HCT116 (cell line): ENCODE measurements around the gene ATAD3A. TPM values are rescaled to one million over a fixed set of nuclear protein-coding genes. Genes with fewer than 3 reads are reported as not detected.
A peak's percentile ranks its signal among the peaks of the same experiment; 100 is the strongest.

ENCODE experiments used
- ATAC-seq: fragments of 200-7000 bp; cut with Tn5 transposase; 2 replicates; pipeline ENCODE4 v1.9.1; 2020; ENCODE audit warnings: mild to moderate bottlenecking, moderate library complexity
- BruUV-seq: library from RNA; stranded (reverse); fragments of 400-500 nt; replicated peaks from 2 replicates; lab custom pipeline; 2021; lab: Mats Ljungman, UMichigan
- CTCF ChIA-PET: fragments of 300-600 bp; sonication (Branson Sonifier 250); formaldehyde crosslinking; loops from one replicate; lab custom pipeline; 2021; ENCODE audit warnings: antibody characterized with exemption; lab: Charles Lee
- POLR2A ChIA-PET: fragments of 300-600, 350-600 bp; sonication (Branson Sonifier 250); formaldehyde crosslinking; loops from one replicate; lab custom pipeline; 2021; ENCODE audit warnings: antibody characterized with exemption; lab: Charles Lee
- RAD21 ChIA-PET, 2 experiments: fragments of 300-600 bp; sonication (Branson Sonifier 250); formaldehyde crosslinking; loops; one replicate each; lab custom pipeline; 2023; ENCODE audit warnings: low total read pairs in 2 of 2; ENCODE audit not compliant: uncharacterized antibody in 2 of 2, unreplicated experiment in 2 of 2, low non-redundant PET in 1 of 2; lab: Charles Lee
- DNase-seq: peaks from one replicate; pipeline ENCODE4 v3.0.0-alpha.2; 2010; ENCODE audit warnings: low read depth, low spot score
- H2AFZ ChIP-seq: fragments of 200-600 bp; shearing (Covaris generic), sonication (generic); 2 replicates; pipeline ENCODE4 v1.6.1; 2017; ENCODE audit warnings: low read depth, mixed run types, mixed read lengths, antibody characterized with exemption, low read length; ENCODE audit not compliant: poor library complexity, severe bottlenecking
- H3K27ac ChIP-seq: 2 replicates; pipeline ENCODE4 v1.5.1; 2012; ENCODE audit warnings: low read depth, low read length
- H3K27me3 ChIP-seq: fragments of 200-600 bp; sonication (generic); 2 replicates; pipeline ENCODE4 v1.6.1; 2016; ENCODE audit warnings: mixed run types, low read length, mixed read lengths; ENCODE audit not compliant: insufficient read depth
- H3K36me3 ChIP-seq, 2 experiments: fragments of 200-500 bp in 1 of 2; fragments of 200-600 bp in 1 of 2; sonication (Bioruptor generic) in 1 of 2; sonication (generic) in 1 of 2; 2 replicates each; pipeline versions ENCODE4 v1.5.1 to v1.6.1; 2014 to 2016; ENCODE audit warnings: low read length in 2 of 2, inconsistent platforms in 1 of 2, mixed read lengths in 1 of 2, mixed run types in 1 of 2; ENCODE audit not compliant: insufficient read depth in 2 of 2, control insufficient read depth in 1 of 2
- H3K4me1 ChIP-seq, 2 experiments: fragments of 200-600 bp in 1 of 2; sonication (generic) in 1 of 2; 2 replicates each; pipeline versions ENCODE4 v1.5.1 to v1.6.1; 2012 to 2017; ENCODE audit warnings: low read length in 2 of 2, inconsistent platforms in 1 of 2, mild to moderate bottlenecking in 1 of 2, mixed read lengths in 1 of 2, mixed run types in 1 of 2, moderate library complexity in 1 of 2; ENCODE audit not compliant: insufficient read depth in 2 of 2, control insufficient read depth in 1 of 2
- H3K4me2 ChIP-seq: fragments of 200-600 bp; sonication (generic); 2 replicates; pipeline ENCODE4 v1.6.1; 2017; ENCODE audit warnings: mixed run types, low read length, mixed read lengths
- H3K4me3 ChIP-seq, 2 experiments: fragments of 200-600 bp in 1 of 2; sonication (generic) in 1 of 2; replicated peaks in 1 of 2; 2 replicates each; pipeline ENCODE4 v1.5.1; 2011 to 2016; ENCODE audit warnings: low read length in 2 of 2, control low read depth in 1 of 2, low read depth in 1 of 2, mild to moderate bottlenecking in 1 of 2, mixed read lengths in 1 of 2, mixed run types in 1 of 2
- H3K79me2 ChIP-seq: fragments of 200-600 bp; sonication (generic); 2 replicates; pipeline ENCODE4 v1.6.1; 2017; ENCODE audit warnings: mild to moderate bottlenecking, mixed run types, low read length, moderate library complexity, mixed read lengths; ENCODE audit not compliant: insufficient read depth
- H3K9ac ChIP-seq: fragments of 200-600 bp; sonication (generic); 2 replicates; pipeline ENCODE4 v1.6.1; 2016; ENCODE audit warnings: low read length, mixed read lengths
- H3K9me2 ChIP-seq: fragments of 200-600 bp; sonication (generic), shearing (Covaris generic); 2 replicates; pipeline ENCODE4 v1.6.1; 2017; ENCODE audit warnings: mixed run types, mild to moderate bottlenecking, moderate library complexity; ENCODE audit not compliant: insufficient read depth
- H3K9me3 ChIP-seq, 2 experiments: fragments of 200-500 bp in 1 of 2; fragments of 200-600 bp in 1 of 2; sonication (Bioruptor generic) in 1 of 2; sonication (generic) in 1 of 2; 2 replicates each; pipeline ENCODE4 v1.6.1; 2014 to 2017; ENCODE audit warnings: low read length in 2 of 2, mixed read lengths in 2 of 2, inconsistent platforms in 1 of 2, low read depth in 1 of 2, mild to moderate bottlenecking in 1 of 2, mixed run types in 1 of 2, moderate library complexity in 1 of 2; ENCODE audit not compliant: control insufficient read depth in 1 of 2, insufficient read depth in 1 of 2
- H4K20me1 ChIP-seq: fragments of 200-600 bp; sonication (generic), shearing (Covaris generic); 2 replicates; pipeline ENCODE4 v1.6.1; 2017; ENCODE audit warnings: mixed run types, mild to moderate bottlenecking, moderate library complexity; ENCODE audit not compliant: insufficient read depth
- CBX3 ChIP-seq: IDR thresholded peaks from 2 replicates; pipeline ENCODE4 v1.6.1; 2012; ENCODE audit warnings: low read depth
- CEBPB ChIP-seq: IDR thresholded peaks from 2 replicates; pipeline ENCODE4 v1.6.1; 2012; ENCODE audit warnings: low read depth
- EGR1 ChIP-seq: IDR thresholded peaks from 2 replicates; pipeline ENCODE4 v1.6.1; 2012; ENCODE audit warnings: low read depth
- ELF1 ChIP-seq: IDR thresholded peaks from 2 replicates; pipeline ENCODE4 v1.6.1; 2012; ENCODE audit warnings: low read depth, borderline replicate concordance
- EZH2 ChIP-seq: fragments of 200-600 bp; sonication (generic); IDR thresholded peaks from 2 replicates; pipeline ENCODE4 v1.6.1; 2017; ENCODE audit warnings: antibody characterized with exemption, mixed run types
- EZH2phosphoT487 ChIP-seq: fragments of 200-600 bp; IDR thresholded peaks from 2 replicates; pipeline ENCODE4 v1.6.1; 2018; ENCODE audit warnings: antibody characterized with exemption, borderline replicate concordance
- FOSL1 ChIP-seq: IDR thresholded peaks from 2 replicates; pipeline ENCODE4 v1.6.1; 2012; ENCODE audit warnings: low read depth
- JUND ChIP-seq: IDR thresholded peaks from 2 replicates; pipeline ENCODE4 v1.6.1; 2012
- POLR2A ChIP-seq: IDR thresholded peaks from 2 replicates; pipeline ENCODE4 v1.7.0; 2011; ENCODE audit warnings: borderline replicate concordance; ENCODE audit not compliant: insufficient read depth, insufficient read length; ENCODE audit errors: extremely low read depth
- POLR2AphosphoS5 ChIP-seq: IDR thresholded peaks from 2 replicates; pipeline ENCODE4 v1.6.1; 2011; ENCODE audit warnings: mild to moderate bottlenecking, low read depth, low read length, moderate library complexity
- RAD21 ChIP-seq: IDR thresholded peaks from 2 replicates; pipeline ENCODE4 v1.6.1; 2012; ENCODE audit warnings: low read depth, mild to moderate bottlenecking
- SP1 ChIP-seq: IDR thresholded peaks from 2 replicates; pipeline ENCODE4 v1.6.1; 2012; ENCODE audit warnings: low read depth
- SRF ChIP-seq: IDR thresholded peaks from 2 replicates; pipeline ENCODE4 v1.6.1; 2012; ENCODE audit warnings: low read depth
- YY1 ChIP-seq: IDR thresholded peaks from 2 replicates; pipeline ENCODE4 v1.6.1; 2011; ENCODE audit warnings: low read length, low read depth, moderate library complexity, mild to moderate bottlenecking; ENCODE audit not compliant: insufficient replicate concordance; ENCODE audit errors: extremely low read depth
- ZNF274 ChIP-seq: fragments of 200-500 bp; sonication (Bioruptor generic); IDR thresholded peaks from 2 replicates; pipeline ENCODE4 v1.6.1; 2014; ENCODE audit warnings: mild to moderate bottlenecking, low read depth, low read length, inconsistent platforms
- intact Hi-C: fragments of 100-400 bp; cut with micrococcal nuclease; formaldehyde crosslinking; loops from 2 replicates; pipeline ENCODE4 v1.10.0; 2022
- total RNA-seq: library from RNA; stranded (reverse); gene quantifications from one replicate; pipeline ENCODE4 v1.2.1, GENCODE V29; 2021; ENCODE audit not compliant: unreplicated experiment
- TF ChIP-seq, protein P1 (sequence below): IDR thresholded peaks from 2 replicates; pipeline ENCODE4 v1.6.1; 2012
- TF ChIP-seq, protein P2 (sequence below): IDR thresholded peaks from 2 replicates; pipeline ENCODE4 v1.6.1; 2012; ENCODE audit warnings: low read depth
- TF ChIP-seq, protein P3 (sequence below): IDR thresholded peaks from 2 replicates; pipeline ENCODE4 v1.6.1; 2011; ENCODE audit warnings: mild to moderate bottlenecking, low read length, moderate library complexity; ENCODE audit not compliant: insufficient replicate concordance; ENCODE audit errors: extremely low read depth
- TF ChIP-seq, protein P4 (sequence below): IDR thresholded peaks from 2 replicates; pipeline ENCODE4 v1.6.1; 2012

ATAD3A gene
- total RNA-seq, 1 experiment from 2014 or later, result 92.3 TPM

DNA sequence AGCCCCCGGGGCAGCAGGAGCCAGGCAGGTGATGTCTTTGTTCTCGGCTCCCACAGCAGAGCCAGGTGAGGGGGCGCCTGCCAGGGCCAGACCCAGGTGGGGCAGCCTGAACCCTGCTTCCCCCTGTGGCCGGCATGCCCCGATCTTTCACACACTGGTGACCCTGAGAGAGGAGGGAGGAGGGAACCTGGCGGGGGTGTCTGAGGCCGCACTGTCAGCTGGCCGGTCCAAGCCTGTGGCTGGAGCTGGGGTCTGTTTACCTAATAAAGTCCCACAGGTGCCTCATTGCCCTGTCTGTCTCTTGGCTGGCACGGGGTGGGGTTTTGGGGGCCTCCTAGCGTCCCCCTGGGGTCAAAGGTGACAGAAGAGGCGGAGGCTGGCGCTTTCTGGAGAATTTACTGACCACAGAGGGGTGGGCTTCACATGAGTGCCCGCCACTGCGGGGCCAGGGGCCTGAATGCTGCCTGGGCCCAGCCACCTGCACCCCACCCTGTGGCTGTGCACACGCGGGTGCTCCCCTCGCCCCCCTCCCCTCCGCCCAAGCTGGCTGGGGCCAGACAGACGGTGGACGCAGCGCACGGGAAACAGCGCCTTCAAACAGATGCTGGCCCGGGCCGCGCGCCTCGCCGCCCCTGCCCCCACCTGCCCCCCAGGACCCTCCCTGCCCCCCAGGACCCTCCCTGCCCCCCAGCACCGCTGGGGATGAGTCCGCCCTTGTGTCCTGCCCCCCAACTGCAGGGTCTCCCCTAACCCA, 22.6 kb downstream of the ATAD3A start:
- intact Hi-C loops, result no loop called here
- ChIA-PET CTCF (no interaction called here), POLR2A (no interaction called here)

More for the DNA sequence above, 22.6 kb downstream of the ATAD3A start:
- H4K20me1 ChIP-seq, result no peaks in the 10 kb centered on the region
- H2AFZ ChIP-seq, result no peak overlapping the region
- ATAC-seq, result peak; percentile 18; the same call in 1 of the 2 replicates
- RAD21 ChIA-PET, result no interaction called here
- H3K9ac ChIP-seq, result no peak overlapping the region
- TF ChIP-seq ELF1, result no peak
- no peak for TF ChIP-seq EGR1
- no peak for TF ChIP-seq POLR2A
- TF ChIP-seq, protein P1, sequence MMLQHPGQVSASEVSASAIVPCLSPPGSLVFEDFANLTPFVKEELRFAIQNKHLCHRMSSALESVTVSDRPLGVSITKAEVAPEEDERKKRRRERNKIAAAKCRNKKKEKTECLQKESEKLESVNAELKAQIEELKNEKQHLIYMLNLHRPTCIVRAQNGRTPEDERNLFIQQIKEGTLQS, result no peak
- TF ChIP-seq POLR2AphosphoS5, result no peak
- TF ChIP-seq CEBPB, result no peak
- no peak for TF ChIP-seq YY1
- TF ChIP-seq EZH2phosphoT487, result no peak
- TF ChIP-seq, protein P2, sequence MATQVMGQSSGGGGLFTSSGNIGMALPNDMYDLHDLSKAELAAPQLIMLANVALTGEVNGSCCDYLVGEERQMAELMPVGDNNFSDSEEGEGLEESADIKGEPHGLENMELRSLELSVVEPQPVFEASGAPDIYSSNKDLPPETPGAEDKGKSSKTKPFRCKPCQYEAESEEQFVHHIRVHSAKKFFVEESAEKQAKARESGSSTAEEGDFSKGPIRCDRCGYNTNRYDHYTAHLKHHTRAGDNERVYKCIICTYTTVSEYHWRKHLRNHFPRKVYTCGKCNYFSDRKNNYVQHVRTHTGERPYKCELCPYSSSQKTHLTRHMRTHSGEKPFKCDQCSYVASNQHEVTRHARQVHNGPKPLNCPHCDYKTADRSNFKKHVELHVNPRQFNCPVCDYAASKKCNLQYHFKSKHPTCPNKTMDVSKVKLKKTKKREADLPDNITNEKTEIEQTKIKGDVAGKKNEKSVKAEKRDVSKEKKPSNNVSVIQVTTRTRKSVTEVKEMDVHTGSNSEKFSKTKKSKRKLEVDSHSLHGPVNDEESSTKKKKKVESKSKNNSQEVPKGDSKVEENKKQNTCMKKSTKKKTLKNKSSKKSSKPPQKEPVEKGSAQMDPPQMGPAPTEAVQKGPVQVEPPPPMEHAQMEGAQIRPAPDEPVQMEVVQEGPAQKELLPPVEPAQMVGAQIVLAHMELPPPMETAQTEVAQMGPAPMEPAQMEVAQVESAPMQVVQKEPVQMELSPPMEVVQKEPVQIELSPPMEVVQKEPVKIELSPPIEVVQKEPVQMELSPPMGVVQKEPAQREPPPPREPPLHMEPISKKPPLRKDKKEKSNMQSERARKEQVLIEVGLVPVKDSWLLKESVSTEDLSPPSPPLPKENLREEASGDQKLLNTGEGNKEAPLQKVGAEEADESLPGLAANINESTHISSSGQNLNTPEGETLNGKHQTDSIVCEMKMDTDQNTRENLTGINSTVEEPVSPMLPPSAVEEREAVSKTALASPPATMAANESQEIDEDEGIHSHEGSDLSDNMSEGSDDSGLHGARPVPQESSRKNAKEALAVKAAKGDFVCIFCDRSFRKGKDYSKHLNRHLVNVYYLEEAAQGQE, result no peak
- no peak for TF ChIP-seq SP1
- TF ChIP-seq EZH2, result no peak
- no peak for TF ChIP-seq JUND
- no peak for TF ChIP-seq FOSL1
- no peak for TF ChIP-seq ZNF274
- TF ChIP-seq SRF, result no peak
- TF ChIP-seq, protein P3, sequence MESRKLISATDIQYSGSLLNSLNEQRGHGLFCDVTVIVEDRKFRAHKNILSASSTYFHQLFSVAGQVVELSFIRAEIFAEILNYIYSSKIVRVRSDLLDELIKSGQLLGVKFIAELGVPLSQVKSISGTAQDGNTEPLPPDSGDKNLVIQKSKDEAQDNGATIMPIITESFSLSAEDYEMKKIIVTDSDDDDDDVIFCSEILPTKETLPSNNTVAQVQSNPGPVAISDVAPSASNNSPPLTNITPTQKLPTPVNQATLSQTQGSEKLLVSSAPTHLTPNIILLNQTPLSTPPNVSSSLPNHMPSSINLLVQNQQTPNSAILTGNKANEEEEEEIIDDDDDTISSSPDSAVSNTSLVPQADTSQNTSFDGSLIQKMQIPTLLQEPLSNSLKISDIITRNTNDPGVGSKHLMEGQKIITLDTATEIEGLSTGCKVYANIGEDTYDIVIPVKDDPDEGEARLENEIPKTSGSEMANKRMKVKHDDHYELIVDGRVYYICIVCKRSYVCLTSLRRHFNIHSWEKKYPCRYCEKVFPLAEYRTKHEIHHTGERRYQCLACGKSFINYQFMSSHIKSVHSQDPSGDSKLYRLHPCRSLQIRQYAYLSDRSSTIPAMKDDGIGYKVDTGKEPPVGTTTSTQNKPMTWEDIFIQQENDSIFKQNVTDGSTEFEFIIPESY, result no peak
- TF ChIP-seq RAD21, result no peak
- TF ChIP-seq, protein P4, sequence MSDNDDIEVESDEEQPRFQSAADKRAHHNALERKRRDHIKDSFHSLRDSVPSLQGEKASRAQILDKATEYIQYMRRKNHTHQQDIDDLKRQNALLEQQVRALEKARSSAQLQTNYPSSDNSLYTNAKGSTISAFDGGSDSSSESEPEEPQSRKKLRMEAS, result no peak
- TF ChIP-seq CBX3, result no peak
- no peaks in the 10 kb centered on the region for H3K4me1 ChIP-seq
- H3K79me2 ChIP-seq, result no peaks in the 10 kb centered on the region
- H3K9me3 ChIP-seq, result no peaks in the 10 kb centered on the region; a peak in 1 of 4 replicates
- H3K4me2 ChIP-seq, result no peak overlapping the region
- H3K4me3 ChIP-seq, result no peak overlapping the region
- BruUV-seq, result no TSS peak
- H3K27me3 ChIP-seq, result no peaks in the 10 kb centered on the region
- no peaks in the 10 kb centered on the region for H3K9me2 ChIP-seq
- DNase-seq, result no peak
- H3K36me3 ChIP-seq, result peaks cover 0 to 13% of the 10 kb centered on the region in 2 experiments; a peak in 2 of 4 replicates
- H3K27ac ChIP-seq, result no peak overlapping the region
